Tibial artery (tissue), 4 donors: ENCODE measurements around the gene ARSD.

ENCODE experiments used
- DNase-seq, 2 donors: peaks; one replicate each; pipeline ENCODE4 v3.0.0-alpha.2; 2019
- H3K27ac ChIP-seq, 2 donors: fragments of 200-600 bp; sonication (generic) in 1 of 2; 1 replicate in 1 of 2; 2 replicates in 1 of 2; pipeline ENCODE4 v1.5.1; 2018 to 2019; ENCODE audit warnings: mild to moderate bottlenecking in 1 of 2
- H3K27me3 ChIP-seq, 2 donors: fragments of 200-600 bp; sonication (generic) in 1 of 2; one replicate each; pipeline versions ENCODE4 v1.5.1 to v1.6.0; 2016 to 2019
- H3K36me3 ChIP-seq, 3 donors: fragments of 200-600 bp; sonication (generic) in 2 of 3; one replicate each; pipeline ENCODE4 v1.5.1; 2016 to 2019; ENCODE audit warnings: mild to moderate bottlenecking in 2 of 3
- H3K4me1 ChIP-seq, 4 donors: fragments of 200-600 bp; sonication (generic) in 2 of 4; 1 replicate in 3 of 4; 2 replicates in 1 of 4; pipeline ENCODE4 v1.5.1; 2016 to 2019
- H3K4me3 ChIP-seq, 2 donors: fragments of 200-600 bp; sonication (generic) in 1 of 2; 1 replicate in 1 of 2; 2 replicates in 1 of 2; pipeline ENCODE4 v1.5.1; 2018 to 2019; ENCODE audit warnings: mild to moderate bottlenecking in 2 of 2
- H3K9me3 ChIP-seq, 3 donors: fragments of 200-600 bp; sonication (generic) in 1 of 3; one replicate each; pipeline ENCODE4 v1.5.1; 2016 to 2019
- intact Hi-C: fragments of 100-400 bp; cut with DNase I; formaldehyde crosslinking; loops from one replicate; pipeline ENCODE4 v1.15.0; 2023; ENCODE audit warnings: low total_unique reads
- TF ChIP-seq, protein P1 (sequence below), 2 experiments: fragments of 200-600 bp in 1 of 2; fragments of 450-650 bp in 1 of 2; IDR thresholded peaks; one replicate each; pipeline ENCODE4 v1.5.1; 2017 to 2019; ENCODE audit warnings: antibody characterized with exemption in 2 of 2, mild to moderate bottlenecking in 1 of 2, moderate library complexity in 1 of 2

The ARSD gene

DNA sequence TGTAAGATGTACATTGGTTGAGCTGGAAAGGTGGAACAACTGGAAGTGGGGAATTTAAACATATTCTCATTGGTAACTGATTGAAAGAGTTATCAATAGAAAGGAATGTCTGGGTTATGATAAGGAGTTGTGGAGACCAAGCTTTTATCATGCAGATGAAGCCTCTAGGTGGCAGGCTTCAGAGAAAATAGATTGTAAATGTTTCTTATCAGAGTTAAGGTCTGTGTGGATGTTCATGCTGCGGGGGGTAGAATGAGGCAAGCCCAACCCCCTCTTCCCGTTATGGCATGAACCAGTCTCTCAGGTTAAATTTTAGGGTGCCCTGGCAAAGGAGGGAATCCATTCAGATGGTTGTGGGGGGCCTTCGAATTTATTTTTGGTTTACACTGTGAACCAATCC is 16.0 kb downstream of the ARSD start:
- Histone ChIP-seq H3K4me3 (no peak overlapping the region), H3K27me3 (no peaks in the 10 kb centered on the region), H3K36me3 (peaks cover 0 to 73% (median 33%) of the 10 kb centered on the region in 3 donors), H3K27ac (no peak overlapping the region), H3K9me3 (no peaks in the 10 kb centered on the region), H3K4me1 (no peaks in the 10 kb centered on the region)
- TF ChIP-seq, protein P1, sequence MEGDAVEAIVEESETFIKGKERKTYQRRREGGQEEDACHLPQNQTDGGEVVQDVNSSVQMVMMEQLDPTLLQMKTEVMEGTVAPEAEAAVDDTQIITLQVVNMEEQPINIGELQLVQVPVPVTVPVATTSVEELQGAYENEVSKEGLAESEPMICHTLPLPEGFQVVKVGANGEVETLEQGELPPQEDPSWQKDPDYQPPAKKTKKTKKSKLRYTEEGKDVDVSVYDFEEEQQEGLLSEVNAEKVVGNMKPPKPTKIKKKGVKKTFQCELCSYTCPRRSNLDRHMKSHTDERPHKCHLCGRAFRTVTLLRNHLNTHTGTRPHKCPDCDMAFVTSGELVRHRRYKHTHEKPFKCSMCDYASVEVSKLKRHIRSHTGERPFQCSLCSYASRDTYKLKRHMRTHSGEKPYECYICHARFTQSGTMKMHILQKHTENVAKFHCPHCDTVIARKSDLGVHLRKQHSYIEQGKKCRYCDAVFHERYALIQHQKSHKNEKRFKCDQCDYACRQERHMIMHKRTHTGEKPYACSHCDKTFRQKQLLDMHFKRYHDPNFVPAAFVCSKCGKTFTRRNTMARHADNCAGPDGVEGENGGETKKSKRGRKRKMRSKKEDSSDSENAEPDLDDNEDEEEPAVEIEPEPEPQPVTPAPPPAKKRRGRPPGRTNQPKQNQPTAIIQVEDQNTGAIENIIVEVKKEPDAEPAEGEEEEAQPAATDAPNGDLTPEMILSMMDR (IDR thresholded peaks at IDR 0.05), result no peak
- intact Hi-C loops, result no loop called here
- no peak for DNase-seq

DNA sequence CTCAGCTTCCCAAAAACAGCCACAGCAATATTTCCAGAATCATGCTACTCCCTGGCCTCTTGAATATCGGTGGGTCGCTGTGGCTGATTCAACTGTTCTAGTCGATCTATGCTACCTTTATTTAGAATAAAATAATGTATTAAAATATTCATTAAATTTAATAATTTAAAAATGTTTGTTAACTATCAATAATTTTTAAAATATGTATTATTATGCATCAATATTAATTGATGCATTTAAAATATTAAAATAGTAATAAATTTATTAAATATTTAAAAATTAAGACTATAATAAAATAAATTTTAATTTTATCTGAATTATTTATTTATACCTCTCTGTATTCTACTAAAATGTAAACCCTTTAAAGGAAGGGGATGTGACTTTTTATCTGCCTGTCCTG is 19.0 kb downstream of the ARSD start:
- H3K27me3 ChIP-seq, result no peaks in the 10 kb centered on the region
- peaks cover 0 to 4% (median 0%) of the 10 kb centered on the region in 3 donors for H3K9me3 ChIP-seq
- TF ChIP-seq, protein P1 (IDR thresholded peaks at IDR 0.05), result no peak
- DNase-seq, result no peak
- peaks cover 3 to 75% (median 12%) of the 10 kb centered on the region in 3 donors for H3K36me3 ChIP-seq
- intact Hi-C loops, result no loop called here
- H3K4me3 ChIP-seq, result no peak overlapping the region
- H3K27ac ChIP-seq, result no peak overlapping the region
- no peaks in the 10 kb centered on the region for H3K4me1 ChIP-seq

DNA sequence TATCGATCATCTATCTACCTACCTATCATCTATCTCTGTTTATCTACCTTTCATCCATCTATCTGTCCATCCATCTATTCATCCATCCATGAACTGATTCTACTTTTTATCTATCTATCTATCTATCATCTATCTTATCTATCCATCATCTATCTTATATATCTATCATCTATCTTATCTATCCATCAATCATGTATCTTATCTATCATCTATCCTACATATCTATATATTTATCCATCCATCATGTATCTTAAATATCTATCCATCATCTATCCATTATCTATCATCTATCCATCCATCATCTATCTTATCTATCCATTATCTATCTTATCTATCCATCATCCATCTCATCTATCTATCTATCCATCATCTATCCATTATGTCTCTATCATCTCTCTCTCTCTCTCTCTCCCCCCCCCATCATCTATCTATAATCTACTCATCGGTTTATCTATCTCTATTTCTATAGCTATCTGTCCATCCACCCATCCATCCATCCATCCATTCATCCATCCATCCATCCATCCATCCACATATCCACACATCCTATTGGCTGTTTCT is 20.9 kb downstream of the ARSD start:
- Histone ChIP-seq H3K27me3 (no peaks in the 10 kb centered on the region), H3K9me3 (peaks cover 0 to 18% (median 9%) of the 10 kb centered on the region in 3 donors), H3K4me3 (no peak overlapping the region), H3K27ac (no peak overlapping the region), H3K36me3 (peaks cover 3 to 58% (median 10%) of the 10 kb centered on the region in 3 donors), H3K4me1 (no peaks in the 10 kb centered on the region)
- intact Hi-C loops, result no loop called here
- TF ChIP-seq, protein P1 (IDR thresholded peaks at IDR 0.05), result no peak
- no peak for DNase-seq

DNA sequence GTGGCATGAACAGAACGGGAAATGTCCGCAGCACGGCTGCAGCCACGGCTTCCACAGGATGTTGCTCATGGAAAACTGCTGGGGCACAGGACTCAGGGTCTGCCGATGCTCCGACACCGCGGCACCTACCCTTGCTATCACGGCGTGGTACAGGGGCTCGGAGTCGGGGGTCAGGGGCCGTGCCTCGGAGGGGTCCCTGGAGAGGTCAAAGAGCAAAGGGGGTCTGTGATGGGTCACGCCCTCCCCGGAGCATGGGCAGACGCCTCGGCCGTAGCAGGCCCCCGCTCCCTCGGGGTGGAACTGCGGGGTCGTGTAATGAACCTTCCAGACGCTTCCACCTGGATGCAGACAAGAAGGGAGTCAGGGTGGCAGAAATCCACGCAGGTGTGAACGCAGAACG is 21.8 kb downstream of the ARSD start:
- Histone ChIP-seq H3K4me3 (no peak overlapping the region), H3K36me3 (peaks cover 3 to 50% (median 10%) of the 10 kb centered on the region in 3 donors), H3K27ac (no peak overlapping the region), H3K4me1 (no peaks in the 10 kb centered on the region), H3K27me3 (no peaks in the 10 kb centered on the region), H3K9me3 (peaks cover 0 to 27% (median 15%) of the 10 kb centered on the region in 3 donors)
- TF ChIP-seq, protein P1 (IDR thresholded peaks at IDR 0.05), result no peak
- intact Hi-C loops, result no loop called here
- no peak for DNase-seq

DNA sequence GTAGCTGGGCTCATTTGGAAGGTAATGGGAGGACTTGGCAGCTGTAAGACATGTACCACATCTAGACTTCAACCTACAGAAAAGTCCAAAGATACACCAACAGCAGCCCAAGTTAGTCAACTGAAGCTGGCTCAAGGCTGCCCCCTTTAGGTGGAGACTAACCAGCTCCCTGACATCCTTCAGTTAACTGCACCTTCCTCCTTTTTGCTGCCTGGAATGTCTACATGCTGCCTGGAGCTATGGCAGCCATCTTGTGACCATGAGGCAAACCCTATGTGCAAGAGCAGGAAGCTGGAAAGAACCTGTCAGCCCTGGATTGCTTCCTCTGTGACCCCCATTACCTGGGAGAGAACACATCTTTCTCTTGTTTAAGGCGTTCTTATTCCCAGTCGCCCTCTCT is 25.8 kb downstream of the ARSD start:
- TF ChIP-seq, protein P1 (IDR thresholded peaks at IDR 0.05), result no peak
- intact Hi-C loops, result no loop called here
- H3K4me1 ChIP-seq, result no peaks in the 10 kb centered on the region

More for the DNA sequence above, 25.8 kb downstream of the ARSD start:
- H3K36me3 ChIP-seq, result peaks cover 3 to 30% (median 6%) of the 10 kb centered on the region in 3 donors
- H3K27ac ChIP-seq, result no peak overlapping the region
- DNase-seq, result no peak
- H3K9me3 ChIP-seq, result peaks cover 0 to 28% (median 15%) of the 10 kb centered on the region in 3 donors
- no peaks in the 10 kb centered on the region for H3K27me3 ChIP-seq
- no peak overlapping the region for H3K4me3 ChIP-seq
